GM19099 (cell line): ENCODE results near the gene RAB40C.

Experiments used
- POLR2A ChIP-seq: IDR thresholded peaks from 3 replicates; pipeline ENCODE4 v1.6.1; 2011; ENCODE audit warnings: low read depth; ENCODE audit not compliant: insufficient read length; ENCODE audit errors: extremely low read depth

RAB40C gene

GRCh38 chr16:565419-566330, 24.2 kb upstream of the RAB40C start:
- TF ChIP-seq POLR2A = no peak

- peak; percentile 58 for TF ChIP-seq POLR2A
Measured at GRCh38 chr16:566475-567372, 23.1 kb upstream of the RAB40C start, which contains the start of gene NHLRC4. NHLRC4 (plus strand) TSS chr16:567005; CDS start chr16:568048, 1,043 bp downstream.

GRCh38 chr16:567373-568256, 22.3 kb upstream of the RAB40C start:
- TF ChIP-seq POLR2A = no peak

- no peak for TF ChIP-seq POLR2A
Measured at GRCh38 chr16:568401-569258, 21.2 kb upstream of the RAB40C start.

- TF ChIP-seq POLR2A = peak; percentile 64
Measured at GRCh38 chr16:569445-570254, 20.2 kb upstream of the RAB40C start, which contains the start of gene PIGQ. PIGQ (plus strand) TSS chr16:569968; CDS start chr16:574075, 4,107 bp downstream.

GRCh38 chr16:572865-573650, 16.8 kb upstream of the RAB40C start:
- TF ChIP-seq POLR2A = no peak

GRCh38 chr16:574021-574760, 15.7 kb upstream of the RAB40C start:
- TF ChIP-seq POLR2A = no peak

DNA sequence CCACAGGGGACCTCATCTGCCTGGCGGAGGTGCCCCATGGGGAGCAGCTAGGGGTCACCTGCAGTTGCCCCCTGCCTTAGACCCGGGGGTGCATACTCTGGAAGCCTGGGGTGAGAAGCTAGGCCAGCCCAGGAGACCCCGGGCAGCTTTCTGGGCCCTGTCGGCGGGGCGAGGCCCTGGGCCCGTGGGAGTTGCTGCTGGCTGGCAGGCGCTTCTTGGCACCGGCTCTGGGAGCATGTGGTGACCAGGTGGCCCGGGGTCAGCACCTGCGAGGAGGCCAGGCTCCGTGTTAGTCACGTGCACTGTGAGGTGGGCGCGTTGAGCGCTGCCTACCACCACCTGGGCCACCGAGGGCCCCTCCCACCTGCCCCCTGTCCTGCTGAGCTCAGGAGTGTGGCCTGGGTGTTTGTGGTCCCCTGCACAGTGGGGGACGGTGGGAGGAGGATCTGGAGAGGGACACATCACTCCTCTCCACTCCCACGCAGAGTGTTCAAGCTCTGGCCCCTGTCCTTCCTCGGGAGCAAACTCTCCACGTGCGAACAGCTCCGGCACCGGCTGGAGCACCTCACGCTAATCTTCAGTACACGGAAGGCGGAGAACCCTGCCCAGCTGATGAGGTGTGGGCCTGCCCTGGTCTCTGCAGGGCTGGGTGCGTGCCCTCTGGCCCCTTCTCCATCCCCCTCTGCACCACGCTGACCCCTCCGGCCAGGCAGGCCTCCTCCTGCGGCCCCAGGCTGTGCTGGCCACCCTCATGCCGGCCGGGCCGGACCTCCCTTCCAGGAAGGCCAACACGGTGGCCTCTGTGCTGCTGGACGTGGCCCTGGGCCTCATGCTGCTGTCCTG, 14.3 kb upstream of the RAB40C start:
- no peak for TF ChIP-seq POLR2A

DNA sequence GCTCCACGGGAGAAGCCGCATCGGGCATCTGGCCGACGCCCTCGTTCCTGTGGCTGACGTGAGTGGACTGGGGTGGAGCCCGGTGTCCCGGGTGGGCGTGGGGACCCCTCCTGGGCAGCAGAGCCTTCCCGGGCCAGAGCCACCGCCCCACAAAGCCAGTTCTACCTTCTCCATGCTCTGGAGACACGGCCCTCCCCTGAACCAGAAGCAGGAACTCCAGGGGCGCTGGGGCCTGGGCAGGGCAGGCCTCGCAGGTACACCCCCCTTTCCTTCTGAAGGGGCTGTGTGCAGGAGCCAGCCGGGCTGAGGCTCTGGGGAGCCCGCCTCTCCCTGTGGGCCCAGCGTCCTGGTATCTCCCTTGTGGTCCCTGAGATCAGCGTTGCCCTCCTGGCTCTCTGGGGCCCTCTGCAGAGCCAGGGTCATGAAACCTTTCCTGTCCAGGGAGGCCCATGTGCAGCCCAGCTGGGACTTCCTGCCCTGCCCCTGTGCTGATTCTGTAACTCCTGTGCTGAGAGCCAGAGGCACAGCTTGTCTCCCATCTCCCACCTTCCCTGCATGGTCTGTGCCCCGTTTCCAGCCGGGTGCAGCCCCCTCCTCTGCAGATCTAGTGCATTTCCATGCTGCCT, 13.6 kb upstream of the RAB40C start:
- TF ChIP-seq POLR2A = no peak

DNA sequence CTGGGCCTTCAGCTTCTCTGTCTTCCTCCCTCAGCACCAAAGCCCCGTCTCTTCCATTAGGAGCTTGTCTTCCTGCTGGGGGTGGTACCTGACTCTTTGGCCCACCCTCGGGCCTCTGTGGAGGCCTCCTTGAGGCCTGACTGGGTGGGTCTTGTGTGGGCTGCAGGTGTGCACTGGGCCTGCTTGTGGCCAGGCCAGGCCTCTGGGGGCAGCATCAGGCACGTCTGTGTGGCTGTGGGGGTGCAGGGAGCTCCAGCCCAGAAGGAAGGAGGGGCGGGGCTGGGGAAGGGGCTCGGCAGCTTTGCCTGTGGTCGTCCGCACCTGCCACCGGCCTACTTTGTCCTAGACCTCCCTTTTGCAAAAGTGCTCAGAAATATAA, 13.1 kb upstream of the RAB40C start:
- TF ChIP-seq POLR2A = no peak
